ENCODE data around the gene LANCL2. TPM values are rescaled to one million over a fixed set of nuclear protein-coding genes. Genes with fewer than 3 reads are reported as not detected.
"Not testable (repeated sequence)": the region's sequence is repeated elsewhere in the genome, so short reads cannot be mapped to it uniquely, and the experiment has no call there.

LANCL2 gene
- total RNA-seq, 2 donors from 2014 or later, result 14.6 to 17.9 TPM

DNA sequence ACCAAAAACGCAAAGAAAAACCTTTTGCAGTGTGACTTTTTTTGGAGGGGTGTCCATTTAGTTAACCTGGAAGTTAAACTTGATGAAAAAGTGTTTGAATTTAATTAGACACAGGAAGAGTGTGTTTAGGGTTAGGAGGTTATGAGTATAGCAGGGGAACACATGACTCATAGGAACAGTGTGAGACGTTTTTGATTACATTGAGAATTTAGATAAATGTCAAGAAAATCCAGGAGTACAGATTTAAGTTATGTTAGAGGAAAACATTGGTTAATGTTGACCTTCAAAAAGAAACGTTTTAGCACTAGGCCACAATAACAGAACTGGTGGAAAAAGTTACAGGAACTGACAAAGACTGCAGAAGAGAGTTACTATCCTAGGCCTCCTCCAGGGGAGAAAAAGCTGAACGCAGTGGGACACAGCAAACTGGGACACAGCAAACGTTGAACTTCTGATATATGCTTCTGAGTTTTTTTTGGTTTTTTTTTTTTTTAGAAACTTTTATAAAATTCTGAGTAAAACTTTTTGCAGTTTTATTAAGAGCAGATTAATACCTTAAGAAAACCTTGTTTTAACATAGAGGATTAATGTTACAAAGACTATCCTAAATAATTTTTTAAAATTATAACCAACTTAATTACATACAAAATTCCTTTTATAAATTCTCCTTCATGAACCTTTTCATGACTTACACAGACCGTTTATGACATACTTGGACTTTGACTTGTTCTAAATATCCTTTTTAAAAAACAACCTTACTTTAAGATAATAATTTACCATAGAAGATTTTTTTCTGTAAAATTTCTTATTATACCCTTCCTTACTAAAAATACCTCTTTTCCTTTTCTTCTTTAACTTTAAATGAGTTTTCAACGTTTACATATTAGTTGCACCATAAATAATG, 22.2 kb downstream of the LANCL2 start:
- no peak for ATAC-seq
- intact Hi-C loops (cut with DNase I, micrococcal nuclease), result no loop called here
- DNase-seq, result no peak

DNA sequence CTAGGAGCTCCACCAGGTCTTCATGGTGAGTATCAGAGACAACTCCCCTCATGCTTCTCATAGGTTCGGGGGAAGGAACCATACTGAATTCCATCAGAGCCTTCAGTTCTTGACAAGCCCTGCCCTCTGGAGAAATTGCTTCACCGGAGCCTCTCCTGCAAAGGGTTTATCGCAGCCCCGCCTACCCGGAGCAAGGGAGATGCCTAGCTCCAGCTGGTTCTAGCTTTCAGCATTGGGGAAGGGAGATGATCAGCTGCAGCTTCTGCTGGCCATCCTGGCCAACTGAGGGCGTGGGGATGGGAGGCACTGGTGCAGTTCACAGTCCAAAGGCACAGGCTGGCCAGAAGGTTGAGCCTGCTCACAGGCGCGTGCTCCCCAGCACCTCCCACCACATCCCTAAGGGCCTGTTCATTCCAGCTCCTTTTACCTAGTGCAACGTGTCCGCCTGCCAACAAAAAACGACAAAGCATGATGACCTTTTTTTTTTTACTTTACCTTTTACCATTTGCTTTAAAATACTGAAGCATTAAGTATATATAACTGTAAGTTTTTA, 31.2 kb downstream of the LANCL2 start:
- intact Hi-C loops (cut with DNase I, micrococcal nuclease), result no loop called here
- DNase-seq (no peak), ATAC-seq (no peak)

DNA sequence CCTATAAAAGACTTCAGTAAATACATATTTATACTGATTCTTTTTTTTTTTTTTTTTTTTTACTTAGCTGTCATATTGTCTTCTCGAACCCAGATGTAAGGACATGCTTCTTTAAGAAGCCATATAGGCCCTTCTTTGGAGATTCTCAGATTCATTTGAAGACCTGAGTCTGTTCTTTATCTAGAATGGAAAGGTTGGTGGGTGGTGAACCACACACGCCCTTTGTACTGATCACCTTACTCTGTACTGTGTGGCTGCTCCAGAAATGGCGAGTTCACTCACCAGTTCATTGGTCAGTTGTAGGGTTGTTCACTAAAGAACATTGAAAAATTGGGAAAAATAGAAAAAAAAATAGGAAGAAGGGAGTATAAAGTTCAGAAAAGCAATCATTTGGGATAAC, 32.5 kb downstream of the LANCL2 start:
- no peak for ATAC-seq
- intact Hi-C loops (cut with DNase I, micrococcal nuclease), result no loop called here
- no peak for DNase-seq

DNA sequence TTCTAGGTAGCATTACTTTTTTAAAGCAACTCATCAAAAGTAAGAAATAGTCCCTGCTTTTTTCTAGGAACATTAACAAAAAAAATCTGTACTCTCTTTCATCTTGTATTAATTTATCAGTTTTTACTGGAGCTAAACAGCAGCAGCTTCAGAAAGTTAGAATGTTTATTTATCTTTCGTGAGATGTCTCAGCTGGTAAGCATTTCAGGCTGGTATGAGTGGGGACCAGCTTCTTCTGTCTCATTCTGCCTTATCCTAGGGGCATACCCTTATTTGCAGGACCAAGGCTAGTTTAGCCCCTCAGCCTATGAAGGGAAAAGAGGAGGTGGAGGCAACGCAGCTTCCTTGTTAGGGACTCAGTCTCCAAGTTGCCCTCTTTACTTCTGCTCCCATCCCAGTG, 35.1 kb downstream of the LANCL2 start:
- ATAC-seq, result no peak
- intact Hi-C loops (cut with DNase I, micrococcal nuclease), result no loop called here

DNA sequence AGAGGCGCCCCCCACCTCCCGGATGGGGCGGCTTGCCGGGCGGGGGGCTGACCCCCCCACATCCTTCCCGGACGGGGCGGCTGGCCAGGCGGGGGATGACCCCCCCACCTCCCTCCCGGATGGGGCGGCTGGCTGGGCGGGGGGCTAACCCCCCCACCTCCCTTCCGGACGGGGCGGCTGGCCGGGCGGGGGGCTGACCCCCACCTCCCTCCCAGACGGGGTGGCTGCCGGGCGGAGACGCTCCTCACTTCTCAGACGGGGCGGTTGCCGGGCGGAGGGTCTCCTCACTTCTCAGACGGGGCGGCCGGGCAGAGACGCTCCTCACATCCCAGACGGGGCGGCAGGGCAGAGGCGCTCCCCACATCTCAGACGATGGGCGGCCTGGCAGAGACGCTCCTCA, 37.4 kb downstream of the LANCL2 start:
- ATAC-seq; DNase-seq; intact Hi-C loops (cut with DNase I, micrococcal nuclease): not testable (repeated sequence)

More for the DNA sequence above, 35.1 kb downstream of the LANCL2 start:
- DNase-seq, result no peak

DNA sequence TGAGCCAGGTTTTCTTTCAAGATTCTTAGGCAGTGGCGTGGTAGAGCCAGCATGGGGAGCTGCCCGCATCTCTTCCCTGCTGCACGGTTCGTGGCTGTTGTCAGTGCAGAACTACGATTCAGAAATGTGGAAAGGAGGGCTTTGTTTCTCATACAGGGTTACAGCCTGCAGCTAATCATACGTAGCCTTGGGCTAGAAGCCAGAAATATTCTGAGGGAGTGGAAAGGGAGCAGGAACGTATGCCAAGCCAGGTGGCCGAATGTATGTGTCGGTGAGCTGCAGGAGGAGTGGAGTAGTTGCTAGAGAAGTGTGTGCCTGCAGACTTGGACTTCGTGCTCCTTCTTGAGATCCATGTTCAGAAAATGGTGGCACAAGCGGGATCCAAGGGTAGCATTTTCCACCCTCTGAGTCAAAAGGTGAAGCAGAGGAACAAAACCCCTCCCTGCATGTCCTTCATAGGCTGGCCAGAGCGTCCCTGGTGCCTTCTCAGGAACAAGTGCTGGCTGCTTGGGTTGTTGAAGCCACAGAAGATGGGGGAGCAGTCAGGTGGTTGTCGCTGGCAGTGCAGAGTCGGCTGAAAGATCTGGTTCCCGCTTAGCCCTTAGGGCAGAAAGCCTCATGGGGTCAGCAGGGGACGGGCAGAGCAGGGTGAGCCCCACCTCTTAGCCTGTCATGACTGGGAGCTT, 40.9 kb downstream of the LANCL2 start:
- intact Hi-C loops (cut with DNase I, micrococcal nuclease), result no loop called here
- DNase-seq (peak in 1 of 2 donors; percentile 22), ATAC-seq (peak; percentile 45)

DNA sequence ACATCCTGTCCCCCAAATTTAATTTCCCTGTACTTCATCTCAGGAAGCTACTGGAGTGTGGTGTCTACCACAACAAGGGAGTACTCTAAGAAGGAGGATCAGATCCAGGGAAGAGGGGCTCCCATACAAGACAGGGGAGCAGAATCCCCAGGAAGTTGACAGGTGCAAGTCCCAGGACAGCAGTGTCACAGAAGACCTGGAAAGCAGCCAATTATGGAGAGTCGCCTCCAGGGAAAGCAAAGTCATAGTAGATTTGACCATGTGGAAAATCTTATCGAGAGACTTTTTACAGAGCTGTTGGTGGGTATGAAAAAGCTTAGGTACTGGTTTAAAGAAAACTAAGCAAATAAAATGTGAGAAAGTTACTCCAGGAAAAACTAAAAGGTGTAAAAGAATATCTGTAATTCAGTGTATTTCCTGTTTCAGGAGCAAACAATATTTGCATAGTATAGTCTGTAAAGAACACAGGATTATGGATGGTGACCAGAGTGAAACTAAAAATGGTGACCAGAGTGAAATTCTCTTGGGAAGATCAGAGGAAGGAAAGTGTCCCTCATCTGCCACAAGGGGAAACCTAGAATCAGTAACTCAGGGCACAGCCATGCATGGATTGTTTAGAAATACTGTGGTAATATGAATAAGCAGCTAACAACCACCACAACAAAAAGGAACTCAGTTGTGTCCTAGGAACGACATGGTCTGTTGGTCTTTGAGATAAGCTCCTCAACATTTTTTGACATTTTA, 44.5 kb downstream of the LANCL2 start:
- intact Hi-C loops (cut with DNase I, micrococcal nuclease), result no loop called here
- peak; percentile 69 for ATAC-seq
- DNase-seq, result no peak

DNA sequence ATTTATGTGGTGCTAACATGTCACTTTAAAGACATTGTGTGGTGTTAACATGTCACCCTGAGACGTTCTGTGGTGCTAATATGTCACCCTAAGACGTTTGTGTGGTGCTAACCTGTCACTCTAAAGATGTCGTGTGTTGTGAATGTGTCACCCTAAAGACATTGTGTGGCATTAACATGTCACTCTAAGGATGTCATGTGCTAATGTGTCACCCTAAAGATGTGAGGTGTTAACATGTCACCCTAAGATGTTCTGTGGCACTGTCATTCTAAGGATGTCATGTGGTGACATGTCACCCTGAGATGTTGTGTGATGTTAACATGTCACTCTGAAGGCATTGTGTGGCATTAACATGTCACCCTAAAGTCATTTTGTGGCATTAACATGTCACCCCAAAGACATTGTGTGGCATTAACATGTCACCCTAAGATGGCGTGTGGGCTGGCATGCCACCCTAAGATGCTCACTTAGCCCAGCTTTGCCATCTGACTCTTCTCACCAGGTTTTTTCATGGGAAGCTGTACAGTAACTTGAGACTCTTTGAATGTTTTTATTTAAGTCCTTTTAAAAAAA, 45.6 kb downstream of the LANCL2 start:
- ATAC-seq (no peak), DNase-seq (no peak)
- intact Hi-C loops (cut with DNase I, micrococcal nuclease), result no loop called here

DNA sequence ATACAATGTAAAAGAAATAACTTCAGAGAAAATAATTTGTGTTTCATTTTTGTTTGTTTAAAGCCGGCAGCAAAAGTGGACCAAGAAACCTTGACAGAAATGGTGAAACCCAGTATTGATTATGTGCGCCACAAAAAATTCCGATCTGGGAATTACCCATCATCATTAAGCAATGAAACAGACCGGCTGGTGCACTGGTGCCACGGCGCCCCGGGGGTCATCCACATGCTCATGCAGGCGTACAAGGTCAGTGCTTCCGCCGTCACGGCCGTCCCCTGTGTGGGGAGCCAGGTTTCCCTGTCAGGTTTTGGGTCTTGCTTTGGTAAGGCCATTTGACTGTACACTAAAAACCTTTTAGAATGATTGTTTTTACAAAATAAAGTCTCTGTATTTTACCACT, 46.7 kb downstream of the LANCL2 start:
- intact Hi-C loops (cut with DNase I, micrococcal nuclease), result no loop called here
- no peak for DNase-seq
- no peak for ATAC-seq

DNA sequence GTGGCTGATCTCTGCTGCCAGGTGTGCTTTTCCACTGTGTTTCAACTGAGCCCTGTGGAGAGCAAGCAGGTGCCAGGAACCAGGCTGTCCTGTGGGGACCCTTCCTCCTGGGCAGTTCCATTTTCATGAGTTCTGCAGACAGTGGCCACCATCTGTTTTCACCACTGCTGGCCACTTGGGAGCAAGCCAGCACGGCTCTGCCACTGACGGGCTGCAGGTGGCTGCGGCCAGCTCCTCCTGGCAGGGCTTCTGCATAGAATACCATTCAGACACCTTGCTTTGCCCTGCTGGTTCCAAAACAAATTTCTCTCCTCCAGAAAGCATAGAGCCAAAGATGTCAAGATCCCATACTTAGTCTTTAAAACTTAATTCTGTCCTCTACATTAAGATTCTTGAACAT, 48.3 kb downstream of the LANCL2 start:
- intact Hi-C loops (cut with DNase I, micrococcal nuclease), result no loop called here
- ATAC-seq (no peak), DNase-seq (no peak)

DNA sequence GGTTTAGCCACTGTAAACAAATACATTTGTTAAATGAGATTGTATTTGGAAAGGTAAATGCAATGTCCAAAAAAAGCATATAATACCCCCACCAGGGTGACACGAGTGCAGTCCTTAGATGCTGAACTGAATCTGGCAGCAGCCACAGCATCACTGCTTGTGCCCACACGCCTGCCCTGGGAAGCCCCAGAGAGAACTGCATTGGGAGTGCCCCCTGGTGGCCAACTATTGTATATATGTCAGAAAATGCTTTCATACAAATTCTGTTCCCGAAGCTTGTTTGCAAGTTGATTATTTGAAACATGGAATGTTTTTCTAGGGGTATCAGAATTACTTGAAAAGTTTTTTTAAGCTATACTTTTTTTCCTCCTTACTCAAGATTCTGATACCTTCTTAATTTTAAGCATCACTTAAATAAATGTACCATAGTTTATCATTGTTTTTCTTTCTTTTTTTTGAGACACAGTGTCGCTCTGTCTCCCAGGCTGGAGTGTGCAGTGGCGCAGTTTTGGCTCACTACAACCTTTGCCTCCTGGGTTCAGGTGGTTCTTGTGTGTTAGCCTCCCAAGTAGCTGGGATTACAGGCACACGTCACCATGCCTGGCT, 50.1 kb downstream of the LANCL2 start:
- intact Hi-C loops (cut with DNase I, micrococcal nuclease), result loop anchor here in 1 of 2 donors (5.0 kb wide), 1 partner anchor 138 kb away; no protein-coding TSS in a partner anchor
- ATAC-seq, result peak; percentile 88
- peak; percentile 62 to 89 for DNase-seq

DNA sequence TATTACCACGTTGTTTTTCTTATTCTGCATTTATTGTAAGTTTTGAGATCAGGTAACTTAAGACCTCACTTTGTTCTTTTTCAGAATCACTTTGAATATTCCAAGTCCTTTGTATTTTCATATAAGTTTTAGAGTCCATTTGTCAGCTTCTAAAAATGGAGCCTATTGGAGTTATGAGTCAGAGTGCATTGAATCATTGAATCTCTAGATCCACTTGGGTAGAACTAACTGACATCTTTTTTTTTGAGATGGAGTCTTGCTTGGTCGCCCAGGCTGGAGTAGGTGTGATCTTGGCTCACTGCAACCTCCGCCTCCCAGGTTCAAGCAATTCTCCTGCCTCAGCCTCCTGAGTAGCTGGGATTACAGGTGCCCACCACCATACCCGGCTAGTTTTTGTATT, 52.3 kb downstream of the LANCL2 start:
- ATAC-seq, DNase-seq: not testable (repeated sequence)
- intact Hi-C loops (cut with DNase I, micrococcal nuclease), result loop anchor here in 1 of 2 donors (5.0 kb wide), 1 partner anchor 140 kb away; no protein-coding TSS in a partner anchor

DNA sequence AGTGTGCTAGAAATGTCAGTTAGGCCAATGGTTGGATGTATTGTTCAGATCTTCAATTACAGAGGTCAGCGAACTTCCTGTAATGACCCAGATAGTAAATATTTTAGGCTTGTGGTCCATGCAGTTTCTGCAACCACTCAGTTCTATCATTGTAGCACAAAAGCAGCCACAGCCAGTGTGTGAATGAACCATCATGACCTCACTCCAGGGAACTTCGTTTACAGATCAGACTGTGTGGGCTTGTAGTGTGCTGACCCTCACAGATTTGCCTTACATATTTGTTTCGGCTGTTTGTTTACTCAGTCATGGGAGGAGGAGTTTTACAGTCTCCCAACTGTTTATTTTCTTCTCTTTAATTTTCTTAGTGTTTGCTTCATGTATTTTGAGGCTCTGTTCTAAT, 55.4 kb downstream of the LANCL2 start:
- no peak for ATAC-seq
- no peak for DNase-seq
- intact Hi-C loops (cut with DNase I, micrococcal nuclease), result loop anchor here in 1 of 2 donors (10.0 kb wide), 1 partner anchor 146 kb away; no protein-coding TSS in a partner anchor

DNA sequence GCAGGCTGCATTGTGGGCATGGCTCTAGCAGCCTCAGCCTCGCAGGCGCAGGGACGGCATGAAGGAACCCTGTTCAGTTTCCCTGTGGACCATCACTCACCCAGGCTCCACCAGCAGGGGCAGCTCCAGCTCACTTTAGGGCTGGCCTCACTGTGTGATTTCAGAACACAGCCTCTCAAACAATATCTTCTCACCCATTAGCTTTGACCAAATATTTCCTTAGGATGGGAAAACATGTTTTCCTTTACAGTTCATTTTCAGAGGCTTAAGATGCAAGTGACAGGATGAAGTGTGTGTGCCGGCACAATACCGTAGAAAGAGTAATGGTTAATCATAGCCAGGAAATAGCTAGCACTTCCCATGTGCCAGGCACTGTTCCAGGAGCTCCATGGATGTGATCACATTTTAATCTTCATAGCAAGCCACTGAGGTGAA, 58.2 kb downstream of the LANCL2 start:
- ATAC-seq, result no peak
- intact Hi-C loops (cut with DNase I, micrococcal nuclease), result loop anchor here in 1 of 2 donors (10.0 kb wide), 1 partner anchor 148 kb away; no protein-coding TSS in a partner anchor

DNA sequence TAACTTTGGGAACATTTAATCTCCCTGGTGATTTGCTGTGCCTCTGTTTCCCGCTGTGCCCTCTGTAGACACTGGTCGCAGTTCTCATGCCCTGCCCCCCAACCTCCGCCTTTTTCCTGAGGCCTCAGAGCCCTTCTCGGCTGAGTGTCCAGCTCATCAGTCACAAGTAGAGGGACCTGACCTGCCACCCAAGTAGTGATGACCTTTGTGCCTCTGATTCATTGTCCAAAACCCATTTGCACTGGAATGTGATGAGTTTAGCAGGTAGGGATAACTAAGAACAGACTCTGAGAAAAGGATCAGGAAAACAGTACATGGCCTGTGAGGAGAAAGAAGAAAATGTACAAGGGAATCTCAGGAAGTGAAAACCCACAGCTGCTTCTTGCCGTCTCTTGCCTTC, 58.8 kb downstream of the LANCL2 start:
- ATAC-seq (no peak), DNase-seq (no peak)
- intact Hi-C loops (cut with DNase I, micrococcal nuclease), result loop anchor here in 1 of 2 donors (10.0 kb wide), 1 partner anchor 149 kb away; no protein-coding TSS in a partner anchor

More for the DNA sequence above, 58.2 kb downstream of the LANCL2 start:
- DNase-seq, result no peak

DNA sequence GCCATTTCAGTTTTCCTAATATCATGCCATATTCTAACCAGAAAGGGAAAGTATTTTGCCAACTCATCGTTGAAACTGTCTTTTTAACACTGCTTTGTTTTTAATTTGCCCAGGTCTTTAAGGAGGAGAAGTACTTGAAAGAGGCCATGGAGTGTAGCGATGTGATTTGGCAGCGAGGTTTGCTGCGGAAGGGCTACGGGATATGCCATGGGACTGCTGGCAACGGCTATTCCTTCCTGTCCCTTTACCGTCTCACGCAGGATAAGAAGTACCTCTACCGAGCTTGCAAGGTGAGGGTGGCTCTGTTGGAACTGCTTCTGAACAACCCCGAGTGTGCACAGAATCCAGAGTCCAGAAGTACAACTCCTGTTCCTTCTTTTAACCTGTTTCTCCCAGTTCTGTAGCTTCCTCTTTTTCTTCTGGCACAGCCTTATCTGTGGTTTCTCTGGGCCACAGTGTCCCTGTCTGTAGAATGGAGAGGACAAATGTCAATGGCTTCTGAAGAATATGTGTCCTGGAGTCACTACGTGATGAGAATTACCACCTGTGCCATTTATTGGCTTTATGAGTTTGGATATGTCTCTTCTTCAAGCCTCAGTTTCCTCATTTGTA, 60.1 kb downstream of the LANCL2 start:
- no peak for DNase-seq
- intact Hi-C loops (cut with DNase I, micrococcal nuclease), result loop anchor here in 1 of 2 donors (10.0 kb wide), 1 partner anchor 150 kb away; no protein-coding TSS in a partner anchor
- peak; percentile 52 for ATAC-seq

DNA sequence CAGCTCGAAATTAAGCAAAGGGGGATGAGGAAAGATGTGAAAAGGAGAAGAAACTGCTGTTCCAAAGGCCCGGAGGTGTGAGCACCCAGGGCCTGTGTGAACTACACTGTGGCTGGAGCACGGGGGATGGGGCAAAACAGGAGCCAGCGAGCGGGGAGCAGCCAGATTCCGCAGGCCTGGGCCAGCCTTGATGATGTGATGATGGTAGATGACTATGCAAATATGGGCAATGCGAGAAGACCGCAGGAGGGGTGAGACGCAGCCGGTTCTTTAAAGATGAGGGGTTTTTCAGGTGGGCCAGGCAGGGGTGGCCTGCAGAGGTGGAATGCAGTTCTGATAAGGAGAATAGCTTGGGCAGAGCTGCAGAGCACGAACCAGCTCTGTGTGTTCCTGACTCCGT, 61.5 kb downstream of the LANCL2 start:
- intact Hi-C loops (cut with DNase I, micrococcal nuclease), result loop anchor here in 1 of 2 donors (10.0 kb wide), 1 partner anchor 152 kb away; no protein-coding TSS in a partner anchor
- ATAC-seq, result no peak
- DNase-seq, result no peak

All from left colon (tissue), 2 donors.